Suprapubic skin (tissue), 3 donors: ENCODE measurements around the gene CACNG7.

Source experiments
- CTCF ChIP-seq, 2 donors: fragments of 200-600 bp in 1 of 2; fragments of 450-650 bp in 1 of 2; sonication (generic) in 1 of 2; IDR thresholded peaks; one replicate each; pipeline ENCODE4 v1.5.1; 2016 to 2019; ENCODE audit warnings: antibody characterized with exemption in 2 of 2, mild to moderate bottlenecking in 1 of 2, moderate library complexity in 1 of 2
- POLR2A ChIP-seq, 2 donors: fragments of 450-650 bp; IDR thresholded peaks; one replicate each; pipeline ENCODE4 v1.6.1; 2017; ENCODE audit warnings: antibody characterized with exemption in 2 of 2, mild to moderate bottlenecking in 2 of 2, moderate library complexity in 2 of 2

GRCh38 chr19:53907690-53908089 lies 1.4 kb upstream of the CACNG7 start:
- TF ChIP-seq CTCF (IDR thresholded peaks at IDR 0.05) (no peak), POLR2A (IDR thresholded peaks at IDR 0.05) (no peak)
